ENCODE data around the gene PRKD1.

The PRKD1 gene

DNA sequence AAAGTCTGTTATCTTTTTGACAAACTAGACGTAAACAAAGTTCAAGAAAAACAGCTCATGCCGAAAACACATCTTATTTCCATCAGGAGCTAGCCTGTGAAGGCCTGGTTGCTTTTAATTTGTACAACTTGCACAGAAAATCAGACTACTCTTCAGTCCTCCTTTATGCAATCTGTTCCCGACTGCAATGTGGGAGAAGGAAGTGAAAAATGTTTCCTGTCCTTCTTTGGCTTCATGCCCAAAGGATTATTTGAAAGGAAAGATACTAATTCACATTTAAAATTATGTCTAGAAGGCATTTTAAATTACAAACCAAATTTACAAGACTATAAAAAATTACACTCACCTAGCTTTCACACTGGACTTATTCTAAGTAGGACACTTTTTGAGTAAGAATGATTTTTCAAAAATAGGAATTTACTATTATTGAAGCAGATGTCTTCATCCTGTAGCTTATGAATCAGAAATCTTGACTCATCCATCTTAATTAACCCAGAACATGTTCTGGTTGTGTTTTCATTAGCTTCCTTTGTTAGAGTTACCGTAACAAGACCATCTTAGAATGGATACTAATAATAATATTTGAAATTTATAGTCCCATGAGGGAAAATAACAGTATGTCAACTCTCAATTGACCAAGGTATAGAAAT lies 272.6 kb downstream of the PRKD1 start:
- DNase-seq: no peak

DNA sequence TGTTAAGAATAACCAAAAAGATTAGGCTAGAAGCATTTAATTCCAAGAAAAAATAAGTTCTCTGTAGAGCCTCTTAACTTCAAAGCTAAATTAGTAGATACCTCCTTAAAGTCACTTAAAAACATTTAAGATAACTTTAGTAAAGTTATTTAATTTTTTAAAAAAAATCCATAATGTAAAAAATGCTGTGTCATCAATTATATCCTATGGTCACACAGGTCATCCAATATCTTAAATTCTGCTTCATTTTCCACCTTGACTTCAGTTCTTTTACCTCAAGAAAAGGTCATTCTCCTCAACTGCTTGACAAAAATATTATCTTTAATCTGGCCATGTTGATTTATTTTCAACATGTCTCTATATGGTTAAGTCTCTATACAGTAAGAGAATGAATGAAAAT lies 274.3 kb downstream of the PRKD1 start:
- DNase-seq: no peak

DNA sequence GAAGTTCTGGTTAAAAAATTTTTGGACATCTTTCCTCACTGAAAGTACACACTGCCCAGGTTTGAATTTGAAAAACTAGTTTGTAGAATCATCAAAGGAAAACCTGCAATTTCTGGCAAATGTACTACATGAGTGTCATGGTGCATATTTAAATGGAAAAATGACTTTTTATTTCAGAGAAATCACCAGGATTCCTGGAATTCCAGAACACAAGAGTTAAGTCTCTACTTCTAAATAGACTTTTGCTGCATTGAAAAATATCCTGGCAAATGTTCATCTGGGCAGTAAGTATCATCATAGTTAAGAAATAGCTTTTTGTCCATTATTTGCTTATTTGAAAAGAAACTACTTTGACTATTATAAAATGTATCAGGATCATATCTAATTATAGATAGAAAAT lies 275.1 kb downstream of the PRKD1 start:
- no peak for DNase-seq

DNA sequence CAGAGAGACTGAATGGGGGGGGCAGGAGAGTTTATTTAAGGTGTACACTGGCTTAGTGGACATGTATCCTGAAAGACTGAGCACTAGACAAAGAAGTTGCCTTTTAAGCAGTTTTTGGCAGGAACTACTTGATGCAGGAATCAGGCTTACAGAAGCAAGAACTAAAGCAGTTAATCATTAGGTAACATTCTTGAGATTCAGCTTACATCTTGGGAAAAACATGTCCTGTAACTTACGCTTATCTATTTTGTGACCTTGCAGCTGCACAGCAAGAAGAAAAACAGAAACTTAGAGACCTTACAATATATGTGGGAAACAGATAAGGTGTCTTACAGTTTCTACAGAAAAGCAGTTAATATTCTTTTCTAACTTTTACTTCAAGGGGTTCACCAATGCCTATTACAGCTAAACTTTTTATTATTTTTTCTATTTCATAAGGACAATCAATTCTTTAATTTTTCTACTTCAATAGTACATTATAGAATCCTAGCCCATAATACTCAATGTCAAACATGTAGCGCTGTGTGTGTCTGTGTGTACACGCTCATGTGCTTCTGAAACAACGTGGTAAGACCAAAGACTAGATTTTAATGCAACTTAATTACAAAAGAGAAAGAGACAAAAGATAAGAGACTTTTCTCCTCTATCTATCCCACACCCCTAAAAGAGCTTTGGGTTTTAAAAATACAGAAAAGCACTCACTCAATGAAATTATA lies 276.9 kb downstream of the PRKD1 start:
- DNase-seq: no peak

DNA sequence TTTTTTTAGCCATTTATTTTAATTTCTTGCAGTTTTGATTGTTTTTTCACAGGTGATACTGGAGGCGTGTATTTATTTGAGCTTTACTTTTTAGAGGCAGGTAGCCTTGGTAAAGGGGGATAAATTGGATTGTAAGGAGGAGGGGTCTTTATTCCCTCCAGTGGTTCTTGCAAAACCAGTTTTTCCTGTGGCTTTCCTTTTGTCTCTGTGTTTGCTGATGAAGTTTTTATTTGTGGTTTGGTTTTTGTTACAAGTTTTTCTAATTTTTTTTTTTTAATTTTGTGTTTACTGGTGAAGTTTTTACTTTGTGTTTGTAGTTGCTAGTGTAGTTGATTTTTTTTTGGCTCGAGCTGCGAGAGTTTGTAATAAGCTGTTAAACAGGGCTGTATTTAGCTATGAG lies 278.5 kb downstream of the PRKD1 start:
- no peak for DNase-seq

DNA sequence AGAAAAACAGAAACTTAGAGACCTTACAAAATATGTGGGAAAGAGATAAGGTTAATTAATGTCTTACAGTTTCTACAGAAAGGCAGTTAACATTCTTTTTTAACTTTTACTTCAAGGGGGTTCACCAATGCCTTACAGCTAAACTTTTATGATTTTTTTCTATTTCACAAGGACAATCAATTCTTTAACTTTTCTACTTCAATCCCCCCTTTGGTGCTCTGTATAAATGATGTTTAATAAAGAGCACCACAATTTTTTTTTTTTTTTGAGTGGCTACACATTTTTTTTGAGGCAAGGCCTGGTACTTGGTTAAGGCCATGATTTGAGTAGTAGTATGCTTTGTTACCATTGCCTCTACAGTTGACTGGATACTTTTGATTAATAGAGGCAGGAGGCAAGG lies 279.6 kb downstream of the PRKD1 start:
- no peak for DNase-seq

DNA sequence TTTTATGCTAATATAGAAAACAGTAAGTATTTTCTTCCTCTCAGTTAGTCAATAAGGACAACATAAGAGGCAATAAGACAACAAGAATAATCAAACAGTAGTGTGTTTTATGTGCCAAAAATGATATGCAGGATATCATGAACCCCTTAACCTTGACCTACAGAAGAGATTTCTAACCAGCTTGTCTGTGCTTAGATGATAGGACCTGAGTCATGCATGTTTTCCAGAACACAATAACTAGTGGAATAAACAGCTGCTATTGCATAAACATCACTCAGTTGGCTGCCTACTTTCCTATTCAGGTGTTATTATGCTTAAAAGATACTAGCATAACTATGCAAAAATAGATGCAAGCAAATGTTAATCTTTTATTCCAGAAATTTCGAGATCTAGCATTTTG lies 282.5 kb downstream of the PRKD1 start:
- no peak for DNase-seq

DNA sequence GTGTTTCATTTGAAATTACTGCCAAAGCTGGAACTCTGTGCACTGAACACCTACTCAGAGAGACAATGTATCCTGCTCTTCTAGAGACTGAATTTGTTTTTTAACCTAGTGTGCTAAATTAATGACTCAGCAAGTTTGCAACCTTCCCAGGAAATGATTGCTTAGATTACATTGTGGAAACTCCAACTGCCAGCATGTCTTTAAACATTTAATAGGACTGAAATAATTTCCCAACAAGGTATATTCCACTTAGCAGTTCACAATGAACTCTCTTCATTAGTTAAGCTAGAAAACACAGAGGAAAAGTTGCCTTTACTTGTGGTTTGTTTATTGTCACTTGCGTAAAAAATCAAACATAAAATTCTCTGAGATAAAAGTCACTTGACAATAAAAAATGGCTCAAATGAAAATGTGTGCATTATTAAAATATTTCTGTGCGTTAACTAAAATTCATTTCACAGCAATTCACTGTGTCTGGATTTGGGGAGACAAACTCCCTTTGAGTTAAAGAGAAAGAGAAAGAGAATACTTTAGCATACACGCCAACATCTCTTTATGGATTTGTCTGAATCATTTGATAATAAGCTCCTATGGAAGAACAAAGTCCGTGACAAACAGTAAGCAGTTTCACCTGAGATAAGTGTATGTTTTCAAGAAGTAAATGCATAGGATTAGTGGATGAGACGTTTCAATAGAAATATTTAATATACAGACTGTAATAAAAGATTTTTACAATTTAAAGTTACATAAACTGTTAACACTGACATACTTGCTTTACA lies 284.0 kb downstream of the PRKD1 start:
- no peak for DNase-seq

DNA sequence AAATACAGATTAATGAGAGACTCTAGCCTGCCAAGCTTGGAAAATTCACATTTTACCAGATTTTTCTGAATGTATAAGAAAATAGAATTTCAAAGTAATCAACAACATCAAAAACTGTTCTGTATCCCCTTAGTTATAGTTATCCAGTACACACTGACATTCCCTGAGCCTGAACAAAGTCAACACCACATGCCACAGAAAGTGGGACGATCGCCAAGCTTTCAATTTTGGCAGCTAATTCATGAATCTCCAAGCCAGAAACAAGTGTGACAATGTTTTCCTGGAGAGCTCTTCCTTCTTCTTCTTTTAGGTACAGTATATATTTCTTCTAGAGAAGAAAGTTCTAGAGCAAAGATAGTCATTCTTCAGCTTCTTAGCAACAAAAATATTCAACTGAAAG lies 290.2 kb downstream of the PRKD1 start:
- DNase-seq: no peak

DNA sequence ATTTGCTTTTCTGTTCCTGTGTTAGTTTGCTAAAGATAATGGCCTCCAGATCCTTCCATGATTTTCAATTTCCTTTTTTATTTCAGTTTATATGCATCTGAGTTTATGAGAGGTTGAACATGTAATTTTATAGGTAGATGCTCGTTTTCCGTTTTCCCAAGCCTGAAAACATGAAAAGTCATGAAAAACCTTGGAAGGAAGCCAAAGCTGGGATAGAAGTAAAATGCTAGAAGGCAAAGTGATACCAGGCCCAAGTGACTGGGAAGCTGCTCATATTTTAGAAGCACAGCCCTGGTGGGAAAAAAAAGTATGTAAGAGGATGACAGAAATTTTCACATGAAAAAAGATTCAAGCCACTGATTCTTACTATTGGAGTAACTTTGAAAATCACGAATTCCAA lies 290.8 kb downstream of the PRKD1 start:
- DNase-seq: no peak

DNA sequence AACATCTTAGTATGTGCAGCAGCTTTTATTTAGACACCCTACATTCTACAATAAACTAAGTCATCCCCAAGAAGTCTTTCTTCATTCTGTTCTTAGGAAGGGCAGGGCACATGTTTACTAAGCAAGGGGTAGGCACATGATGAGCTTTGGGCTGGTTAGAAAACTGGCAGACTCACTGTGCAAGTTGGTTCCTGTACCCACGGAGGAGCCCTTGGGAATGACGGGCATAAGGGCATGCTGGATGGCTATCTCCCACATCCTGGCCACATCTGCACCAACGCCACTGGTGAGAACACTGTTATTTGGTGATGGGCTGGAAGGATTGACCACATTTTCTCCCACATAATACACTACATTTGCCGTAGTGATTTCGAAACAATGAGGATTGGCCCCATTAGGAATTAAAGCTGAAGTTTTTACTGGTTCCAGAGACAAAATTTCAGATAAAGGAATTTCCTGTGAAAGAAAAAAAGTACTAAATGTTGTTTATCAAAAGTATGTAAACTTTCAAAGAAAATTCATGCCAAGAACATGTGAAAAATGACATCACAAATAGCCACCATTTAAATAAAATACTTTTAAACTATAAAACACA lies 297.0 kb downstream of the PRKD1 start:
- no peak for DNase-seq

DNA sequence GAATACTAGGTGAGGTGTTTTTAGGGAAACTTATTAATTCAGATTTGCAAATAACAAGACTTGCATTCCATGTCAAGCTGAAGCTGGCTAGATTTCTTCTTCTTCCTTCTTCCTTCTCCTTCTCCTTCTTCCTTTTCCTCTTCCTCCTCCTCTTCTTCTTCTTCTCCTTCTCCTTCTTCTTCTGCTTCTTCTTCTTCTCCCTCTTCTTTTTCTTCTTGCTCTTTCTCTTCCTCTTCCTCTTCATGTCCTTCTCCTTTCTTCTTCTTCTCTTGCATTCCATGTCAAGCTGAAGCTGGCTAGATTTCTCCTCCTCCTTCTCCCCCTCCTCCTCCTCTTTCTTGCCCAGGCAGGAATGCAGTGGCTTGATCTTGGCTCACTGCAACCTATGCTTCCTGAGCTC lies 297.8 kb downstream of the PRKD1 start:
- DNase-seq: no peak

DNA sequence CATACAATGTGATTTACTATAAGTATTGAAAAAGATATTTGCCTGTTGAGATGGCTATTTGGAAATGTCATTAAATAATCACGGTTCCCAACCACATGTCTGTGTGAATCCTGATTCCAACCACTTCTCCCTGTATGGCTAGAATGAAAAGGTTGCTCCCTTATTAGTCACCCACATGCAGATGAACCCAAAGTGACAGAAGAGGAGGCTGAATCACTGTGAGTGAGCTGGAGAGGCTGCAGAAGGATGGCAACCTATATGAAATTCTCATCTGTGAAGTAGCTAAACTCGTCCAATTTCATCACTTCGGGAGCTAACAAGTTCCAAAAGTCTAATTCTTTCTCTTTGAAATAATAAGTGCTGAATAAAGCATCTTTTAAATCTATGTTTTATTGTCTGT lies 300.5 kb downstream of the PRKD1 start:
- DNase-seq: no peak

DNA sequence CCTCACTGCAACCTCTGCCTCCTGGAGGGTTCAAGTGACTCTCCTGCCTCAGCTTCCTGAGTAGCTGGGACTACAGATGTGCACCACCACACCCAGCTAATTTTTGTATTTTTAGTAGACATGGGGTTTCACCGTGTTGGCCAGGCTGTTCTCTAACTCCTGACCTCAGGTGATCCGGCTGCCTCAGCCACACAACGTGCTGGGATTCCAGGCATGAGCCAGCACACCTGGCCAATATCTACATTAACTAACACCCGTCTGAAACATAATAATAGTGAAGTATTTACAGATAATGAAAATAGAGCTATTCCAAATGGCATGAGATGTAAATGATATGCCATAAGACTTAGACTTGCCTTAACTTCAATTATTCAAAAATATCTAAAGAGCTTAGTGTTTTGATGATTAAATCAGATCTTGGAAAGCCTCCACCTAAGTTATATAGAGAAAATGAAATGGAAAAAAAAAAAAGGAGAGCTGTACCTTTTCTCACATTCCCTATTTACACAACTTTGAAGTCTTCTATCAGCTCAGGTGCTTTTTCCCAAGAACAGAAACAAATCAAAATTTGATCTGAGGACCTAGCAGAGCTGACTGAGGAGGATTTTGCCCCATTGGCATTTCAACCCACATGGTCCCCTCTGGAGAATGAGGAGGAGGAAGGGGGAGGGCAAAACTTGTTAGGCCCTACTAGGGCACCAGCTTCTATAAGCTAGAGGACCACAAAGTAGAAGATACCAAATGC lies 309.2 kb downstream of the PRKD1 start:
- no peak for DNase-seq

DNA sequence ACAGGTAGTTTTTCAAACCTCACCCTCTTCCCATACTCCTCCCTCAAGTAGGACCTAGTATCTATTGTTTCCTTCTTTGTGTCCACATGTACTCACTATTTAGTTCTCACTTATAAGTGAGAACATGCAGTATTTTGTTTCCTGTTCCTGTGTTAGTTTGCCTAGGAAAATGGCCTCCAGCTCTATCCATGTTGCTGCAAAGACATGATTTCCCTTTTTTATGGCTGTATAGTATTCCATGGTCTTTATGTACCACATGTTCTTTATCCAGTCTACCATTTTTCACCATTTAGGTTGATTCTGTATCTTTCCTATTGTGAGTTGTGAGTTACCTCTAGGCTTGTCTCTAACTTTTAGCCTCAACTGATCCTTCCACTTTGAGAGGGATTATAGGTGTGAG lies 310.7 kb downstream of the PRKD1 start:
- no peak for DNase-seq

DNA sequence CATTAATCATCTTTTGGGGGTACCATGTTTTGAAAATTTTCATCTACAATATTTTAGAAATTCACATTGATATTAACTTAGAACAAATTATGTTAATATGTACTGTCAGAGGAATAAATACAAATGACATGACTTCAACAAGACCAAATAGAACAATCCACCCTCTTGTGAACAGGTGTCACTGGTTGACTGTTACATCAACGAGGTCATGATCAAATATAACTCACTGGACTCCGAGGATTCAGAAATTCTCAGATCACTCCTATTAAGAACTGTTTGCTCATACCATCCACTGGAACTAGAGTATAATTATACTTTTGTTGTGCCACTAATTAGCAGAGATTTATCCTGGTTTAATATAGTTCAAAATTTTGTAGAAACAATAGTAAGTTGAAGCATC lies 318.8 kb downstream of the PRKD1 start:
- DNase-seq: no peak

DNA sequence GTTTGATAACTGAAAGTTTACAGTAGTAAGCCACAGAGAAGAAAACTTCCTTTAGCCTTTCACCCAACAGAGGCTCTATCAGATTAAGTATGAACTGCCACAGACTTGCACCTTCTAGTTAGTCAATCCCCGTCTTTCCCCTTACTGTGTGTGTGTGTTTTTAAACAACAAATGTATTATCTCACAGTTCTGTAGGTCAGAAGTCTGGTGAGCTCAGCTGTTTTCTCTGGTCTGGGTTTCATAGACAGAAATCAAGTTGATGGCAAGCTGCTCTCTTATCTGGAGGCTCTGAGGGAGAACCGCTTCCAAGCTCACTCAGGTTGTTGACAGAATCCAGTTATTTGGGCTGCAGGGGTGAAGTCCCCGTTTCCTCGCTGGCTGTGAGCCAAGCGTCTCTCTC lies 320.5 kb downstream of the PRKD1 start:
- DNase-seq: no peak

DNA sequence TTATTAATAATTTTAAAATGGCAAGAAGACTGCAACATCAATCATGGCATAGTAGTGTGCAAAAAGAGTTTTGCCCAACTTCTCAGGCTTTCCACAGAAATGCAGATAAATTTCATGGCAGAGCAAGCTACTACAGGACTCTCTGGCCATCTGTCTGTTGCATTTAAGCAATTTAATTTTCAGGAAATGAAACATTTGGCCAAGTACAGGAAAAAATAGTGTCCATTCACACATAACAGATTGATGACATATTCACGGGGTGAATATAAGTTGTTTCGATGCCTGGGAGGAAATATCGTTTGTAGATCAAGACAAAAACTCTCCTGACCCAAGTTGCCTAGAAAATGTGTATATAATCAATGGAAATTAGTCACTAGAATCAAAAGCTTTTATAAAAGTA lies 324.0 kb downstream of the PRKD1 start:
- DNase-seq: no peak

DNA sequence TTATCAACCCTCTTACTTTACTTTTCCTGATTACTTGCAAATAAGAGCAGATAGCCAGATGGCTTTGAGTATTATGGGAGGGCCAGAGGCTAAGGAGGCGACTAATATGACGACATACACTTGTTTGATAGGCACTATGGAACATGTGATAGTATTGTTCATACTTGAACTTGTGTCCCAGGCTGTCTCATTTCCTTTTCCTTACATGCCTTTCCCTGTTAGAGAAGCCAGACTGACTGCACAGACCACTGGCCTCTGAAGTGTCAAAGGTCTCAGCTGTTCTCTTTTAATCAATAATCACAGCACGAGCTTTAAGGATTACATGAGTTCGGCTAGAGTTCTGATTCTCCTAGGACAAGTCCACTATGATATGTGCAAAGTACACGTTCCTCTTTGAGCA lies 326.0 kb downstream of the PRKD1 start:
- DNase-seq: no peak

DNA sequence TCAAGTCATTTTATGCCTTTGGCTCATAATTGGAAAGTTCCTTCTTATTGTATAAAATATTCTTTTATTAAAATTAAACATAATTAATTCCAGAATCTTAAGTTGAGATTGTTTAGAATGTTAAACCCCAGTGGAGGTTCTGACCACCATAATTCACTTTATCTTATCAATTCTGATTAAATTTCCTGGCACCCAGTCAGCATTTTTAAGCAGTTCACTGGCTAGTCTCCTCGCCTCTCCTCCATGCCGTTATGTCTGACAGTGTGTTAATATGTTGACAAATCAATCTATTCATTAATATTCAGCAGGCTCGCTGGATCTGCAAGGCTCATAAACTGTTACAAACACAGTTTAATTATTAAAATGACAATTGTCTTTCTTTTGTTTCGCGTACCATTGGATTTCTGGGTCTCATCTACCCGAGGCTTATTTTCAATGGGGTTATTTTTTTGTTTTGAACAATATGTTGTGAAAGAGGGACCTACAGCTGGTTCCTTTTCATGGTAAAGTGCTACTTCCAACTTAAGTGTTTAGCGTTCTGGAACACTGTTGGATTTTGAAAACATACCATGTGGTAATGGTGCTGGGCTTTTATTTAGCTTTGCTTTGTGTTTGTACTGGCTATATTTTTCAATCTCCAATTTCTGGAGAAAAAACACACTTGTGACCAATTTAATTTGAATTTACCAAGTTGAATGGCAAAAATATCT lies 339.7 kb downstream of the PRKD1 start:
- DNase-seq: no peak

DNA sequence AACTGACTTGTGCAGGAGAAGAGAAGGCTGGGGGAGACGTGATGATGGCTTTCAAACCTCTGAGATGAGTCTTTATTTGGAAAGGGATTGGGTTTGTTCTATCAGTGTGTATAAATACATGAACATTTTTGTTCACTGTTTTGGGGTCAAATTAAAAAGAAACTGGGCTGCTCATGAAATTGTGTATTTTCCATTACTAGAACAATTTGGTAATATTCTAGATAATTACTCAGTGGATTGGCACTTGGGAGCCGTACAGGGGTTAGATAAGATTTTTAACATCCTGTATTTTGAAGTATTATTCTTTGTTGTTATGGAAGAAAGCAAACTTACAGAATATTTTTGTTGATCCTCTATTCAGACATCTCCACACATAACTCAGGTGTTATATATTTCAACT lies 340.6 kb downstream of the PRKD1 start:
- no peak for DNase-seq

DNA sequence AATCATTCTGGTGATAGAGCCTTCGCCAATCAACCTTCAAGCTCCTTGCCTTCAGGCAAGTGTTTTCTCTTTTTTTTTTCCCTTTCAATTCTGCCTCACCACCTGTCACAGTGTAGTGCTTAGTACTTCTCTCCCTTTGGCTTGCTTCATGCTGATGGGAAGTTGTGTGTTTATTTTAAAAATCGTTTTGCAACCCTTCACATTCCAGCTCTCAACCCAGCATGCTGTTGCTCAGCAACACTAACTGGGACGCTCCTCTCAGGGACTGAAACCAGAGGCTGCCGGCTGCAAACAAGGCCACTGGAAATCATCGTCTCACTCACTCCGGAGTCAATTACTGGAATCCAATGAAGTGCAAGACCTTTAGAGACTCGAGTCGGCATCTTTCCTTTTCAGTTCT lies 342.7 kb downstream of the PRKD1 start:
- DNase-seq: no peak

DNA sequence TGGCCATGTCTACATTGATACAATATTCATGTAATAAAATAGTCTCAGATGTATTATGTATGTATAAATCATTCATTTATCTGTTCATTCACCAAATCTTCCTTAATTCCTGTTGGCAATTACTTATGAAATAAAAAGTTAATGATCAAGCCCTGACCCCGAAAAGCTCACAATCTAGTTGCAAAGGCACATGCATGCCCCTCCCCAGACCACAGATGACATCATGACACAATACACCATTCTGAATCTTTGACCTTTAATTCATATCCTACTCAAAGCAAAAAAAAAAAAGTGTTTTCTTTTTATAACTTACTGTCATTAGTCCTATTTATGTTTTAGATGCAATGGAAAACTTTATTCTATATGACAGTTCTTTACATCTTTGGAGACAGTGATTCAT lies 346.9 kb downstream of the PRKD1 start:
- DNase-seq: no peak
